ENCODE results near the gene SELP. TPM values are rescaled to one million over a fixed set of nuclear protein-coding genes. Genes with fewer than 3 reads are reported as not detected.

SELP gene
- total RNA-seq, 2 experiments from 2014 or later: 0.45 to 0.48 TPM

GRCh38 chr1:169648709-169649108 is 18.8 kb upstream of the SELP start:
- Mint-ChIP-seq H3K27ac (peak overlapping the region; percentile 1), H3K9me3 (peaks cover 23% of the 10 kb centered on the region), H3K27me3 (no peaks in the 10 kb centered on the region), H3K36me3 (ENCODE audit: low read depth) (peaks cover 14% of the 10 kb centered on the region), H3K4me1 (peaks cover 25% of the 10 kb centered on the region), H3K4me3 (no peak overlapping the region)
- POLR2A ChIA-PET: no interaction called here
- no peak for DNase-seq
- CTCF ChIA-PET: no interaction called here

GRCh38 chr1:169648187-169648586 is 18.3 kb upstream of the SELP start:
- peaks cover 20% of the 10 kb centered on the region for H3K9me3 Mint-ChIP-seq
- CTCF ChIA-PET: no interaction called here
- H3K27ac Mint-ChIP-seq: no peak overlapping the region
- peaks cover 14% of the 10 kb centered on the region for H3K36me3 Mint-ChIP-seq (ENCODE audit: low read depth)
- H3K27me3 Mint-ChIP-seq: no peaks in the 10 kb centered on the region
- POLR2A ChIA-PET: no interaction called here
- no peak for DNase-seq
- no peak overlapping the region for H3K4me3 Mint-ChIP-seq
- H3K4me1 Mint-ChIP-seq: peaks cover 25% of the 10 kb centered on the region

GRCh38 chr1:169647512-169647911 is 17.6 kb upstream of the SELP start:
- H3K9me3 Mint-ChIP-seq: peaks cover 20% of the 10 kb centered on the region
- no peak for DNase-seq
- POLR2A ChIA-PET: no interaction called here
- H3K4me3 Mint-ChIP-seq: no peak overlapping the region
- no peak overlapping the region for H3K27ac Mint-ChIP-seq
- CTCF ChIA-PET: no interaction called here
- peaks cover 25% of the 10 kb centered on the region for H3K4me1 Mint-ChIP-seq
- H3K27me3 Mint-ChIP-seq: no peaks in the 10 kb centered on the region
- H3K36me3 Mint-ChIP-seq (ENCODE audit: low read depth): peaks cover 14% of the 10 kb centered on the region

- Mint-ChIP-seq H3K4me3 (no peak overlapping the region), H3K27ac (no peak overlapping the region), H3K36me3 (ENCODE audit: low read depth) (peaks cover 10% of the 10 kb centered on the region), H3K4me1 (peaks cover 16% of the 10 kb centered on the region), H3K27me3 (no peaks in the 10 kb centered on the region), H3K9me3 (peaks cover 15% of the 10 kb centered on the region)
- DNase-seq: no peak
- POLR2A ChIA-PET: no interaction called here
- CTCF ChIA-PET: interaction anchor here (0.8 to 1.3 kb wide), 2 partner anchors 9 to 11 kb away, joined by 3 read pairs; no protein-coding TSS in a partner anchor
Measured at GRCh38 chr1:169644297-169644696, 14.4 kb upstream of the SELP start.

GRCh38 chr1:169634877-169635276 is 5.0 kb upstream of the SELP start:
- H3K4me1 Mint-ChIP-seq: peaks cover 3% of the 10 kb centered on the region
- CTCF ChIA-PET: interaction anchor here (0.6 to 1.3 kb wide), 3 partner anchors 10 to 1350 kb away, joined by 3 to 5 read pairs (median 3); no protein-coding TSS in a partner anchor
- DNase-seq: no peak
- no peaks in the 10 kb centered on the region for H3K27me3 Mint-ChIP-seq
- H3K36me3 Mint-ChIP-seq (ENCODE audit: low read depth): peaks cover 19% of the 10 kb centered on the region
- no peak overlapping the region for H3K27ac Mint-ChIP-seq
- POLR2A ChIA-PET: no interaction called here
- peaks cover 47% of the 10 kb centered on the region for H3K9me3 Mint-ChIP-seq
- no peak overlapping the region for H3K4me3 Mint-ChIP-seq

GRCh38 chr1:169634145-169634544 is 4.2 kb upstream of the SELP start:
- no peak for DNase-seq
- H3K9me3 Mint-ChIP-seq: peaks cover 42% of the 10 kb centered on the region
- ChIA-PET POLR2A (no interaction called here), CTCF (interaction anchor here (1.2 kb wide), 1 partner anchor 78 kb away, joined by 5 read pairs; no protein-coding TSS in a partner anchor)
- H3K36me3 Mint-ChIP-seq (ENCODE audit: low read depth): peaks cover 20% of the 10 kb centered on the region
- H3K27ac Mint-ChIP-seq: no peak overlapping the region
- peaks cover 9% of the 10 kb centered on the region for H3K4me1 Mint-ChIP-seq
- no peak overlapping the region for H3K4me3 Mint-ChIP-seq
- H3K27me3 Mint-ChIP-seq: no peaks in the 10 kb centered on the region

- no peak for DNase-seq
- Mint-ChIP-seq H3K9me3 (peaks cover 33% of the 10 kb centered on the region), H3K4me1 (peaks cover 26% of the 10 kb centered on the region), H3K4me3 (no peak overlapping the region), H3K27ac (no peak overlapping the region), H3K36me3 (ENCODE audit: low read depth) (peaks cover 15% of the 10 kb centered on the region), H3K27me3 (no peaks in the 10 kb centered on the region)
- CTCF ChIA-PET: interaction anchor here (0.6 kb wide), 1 partner anchor 81 kb away, joined by 3 read pairs; no protein-coding TSS in a partner anchor
- POLR2A ChIA-PET: no interaction called here
Measured at GRCh38 chr1:169631249-169631648, 1.3 kb upstream of the SELP start.

GRCh38 chr1:169624912-169625311 is 5.0 kb downstream of the SELP start:
- CTCF ChIA-PET: interaction anchor here (0.6 kb wide), 1 partner anchor 76 kb away, joined by 6 read pairs; no protein-coding TSS in a partner anchor
- peaks cover 57% of the 10 kb centered on the region for H3K4me1 Mint-ChIP-seq

GRCh38 chr1:169624122-169624521 is 5.8 kb downstream of the SELP start:
- H3K27ac Mint-ChIP-seq: no peak overlapping the region
- CTCF ChIA-PET: no interaction called here

More at GRCh38 chr1:169624912-169625311, 5.0 kb downstream of the SELP start:
- peaks cover 19% of the 10 kb centered on the region for H3K36me3 Mint-ChIP-seq (ENCODE audit: low read depth)
- POLR2A ChIA-PET: no interaction called here
- H3K4me3 Mint-ChIP-seq: no peak overlapping the region
- peaks cover 14% of the 10 kb centered on the region for H3K9me3 Mint-ChIP-seq
- no peaks in the 10 kb centered on the region for H3K27me3 Mint-ChIP-seq
- DNase-seq: no peak
- no peak overlapping the region for H3K27ac Mint-ChIP-seq

GRCh38 chr1:169623132-169623926 is 6.6 kb downstream of the SELP start:
- H3K4me1 Mint-ChIP-seq: peaks cover 44% of the 10 kb centered on the region

More at GRCh38 chr1:169624122-169624521, 5.8 kb downstream of the SELP start:
- H3K36me3 Mint-ChIP-seq (ENCODE audit: low read depth): peaks cover 17% of the 10 kb centered on the region
- POLR2A ChIA-PET: no interaction called here
- H3K4me3 Mint-ChIP-seq: no peak overlapping the region
- no peaks in the 10 kb centered on the region for H3K27me3 Mint-ChIP-seq
- no peak for DNase-seq
- peaks cover 51% of the 10 kb centered on the region for H3K4me1 Mint-ChIP-seq
- H3K9me3 Mint-ChIP-seq: peaks cover 13% of the 10 kb centered on the region

GRCh38 chr1:169620565-169620964 is 9.4 kb downstream of the SELP start:
- peaks cover 28% of the 10 kb centered on the region for H3K4me1 Mint-ChIP-seq
- ChIA-PET POLR2A (interaction anchor here (0.6 kb wide), 1 partner anchor 34 kb away, joined by 3 read pairs; the partner anchor contains the start of gene F5), CTCF (interaction anchor here (1.0 kb wide), 1 partner anchor 9 kb away, joined by 3 read pairs; no protein-coding TSS in a partner anchor)
- DNase-seq: no peak
- peaks cover 14% of the 10 kb centered on the region for H3K9me3 Mint-ChIP-seq
- no peak overlapping the region for H3K4me3 Mint-ChIP-seq
- H3K27ac Mint-ChIP-seq: no peak overlapping the region
- H3K36me3 Mint-ChIP-seq (ENCODE audit: low read depth): peaks cover 14% of the 10 kb centered on the region
- no peaks in the 10 kb centered on the region for H3K27me3 Mint-ChIP-seq

More at GRCh38 chr1:169623132-169623926, 6.6 kb downstream of the SELP start:
- ChIA-PET CTCF (interaction anchor here (0.8 to 1.5 kb wide), 2 partner anchors 12 to 52 kb away, joined by 3 to 4 read pairs; no protein-coding TSS in a partner anchor), POLR2A (no interaction called here)
- Mint-ChIP-seq H3K27ac (peak overlapping the region; percentile 67), H3K27me3 (no peaks in the 10 kb centered on the region), H3K36me3 (ENCODE audit: low read depth) (peaks cover 17% of the 10 kb centered on the region), H3K9me3 (peaks cover 16% of the 10 kb centered on the region), H3K4me3 (no peak overlapping the region)
- DNase-seq: no peak

- Mint-ChIP-seq H3K4me1 (peaks cover 13% of the 10 kb centered on the region), H3K4me3 (no peak overlapping the region), H3K27ac (no peak overlapping the region), H3K27me3 (no peaks in the 10 kb centered on the region), H3K9me3 (peaks cover 13% of the 10 kb centered on the region), H3K36me3 (ENCODE audit: low read depth) (peaks cover 7% of the 10 kb centered on the region)
- no peak for DNase-seq
- POLR2A ChIA-PET: no interaction called here
- CTCF ChIA-PET: no interaction called here
Measured at GRCh38 chr1:169618367-169618766, 11.6 kb downstream of the SELP start.

GRCh38 chr1:169615803-169616202 is 14.1 kb downstream of the SELP start:
- ChIA-PET CTCF (interaction anchor here (2.1 to 2.6 kb wide), 2 partner anchors 14 to 96 kb away, joined by 7 read pairs; no protein-coding TSS in a partner anchor), POLR2A (no interaction called here)
- Mint-ChIP-seq H3K4me3 (no peak overlapping the region), H3K27me3 (no peaks in the 10 kb centered on the region), H3K9me3 (peaks cover 8% of the 10 kb centered on the region), H3K4me1 (peaks cover 9% of the 10 kb centered on the region), H3K27ac (no peak overlapping the region), H3K36me3 (ENCODE audit: low read depth) (peaks cover 3% of the 10 kb centered on the region)
- no peak for DNase-seq

Measured in activated CD4-positive, alpha-beta T cell treated with anti-CD3 and anti-CD28 coated beads, Interleukin-2, amount 10 ng/mL, durations not matched to agents 7 days and 5 days (primary cell).